SW480 (cell line): ENCODE data around the gene ATP5F1D.

ENCODE experiments used
- DNase-seq: peaks from one replicate; pipeline ENCODE4 v3.0.0-alpha.2; 2016; ENCODE audit warnings: low spot score

ATP5F1D gene

DNA sequence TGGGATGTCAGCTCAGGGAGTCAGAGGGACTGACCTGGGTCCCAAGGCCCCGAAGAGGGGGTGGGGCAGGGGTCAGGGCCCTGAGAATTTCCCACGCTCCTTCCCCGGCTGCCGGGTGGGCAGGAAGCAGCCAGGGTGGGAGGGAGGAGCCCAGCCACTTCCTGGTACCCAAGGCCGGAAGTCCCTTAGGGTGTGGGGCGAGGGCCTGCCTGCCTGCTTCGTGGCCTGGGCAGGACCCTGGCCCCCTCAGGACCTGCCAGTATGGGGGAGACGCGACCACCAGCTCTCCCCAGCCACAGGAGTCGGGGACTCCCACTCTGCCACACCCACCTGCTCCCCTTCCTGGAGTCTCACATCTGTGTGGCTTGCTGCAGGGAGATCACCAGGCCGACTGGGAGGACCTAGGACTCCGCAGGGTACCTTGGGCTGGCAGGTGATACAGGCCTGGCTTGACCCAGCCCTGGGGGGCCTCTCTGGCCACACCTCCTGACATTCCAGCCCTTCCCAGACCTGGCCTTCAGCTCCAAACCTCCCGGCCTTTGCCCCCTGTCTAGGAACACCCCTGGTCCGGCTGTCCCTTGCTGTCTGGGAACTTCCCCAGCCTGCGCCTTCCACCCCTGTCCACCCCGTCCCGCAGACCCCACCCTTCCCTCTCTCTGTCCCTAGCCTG, 17.8 kb downstream of the ATP5F1D start:
- DNase-seq: peak; percentile 81

DNA sequence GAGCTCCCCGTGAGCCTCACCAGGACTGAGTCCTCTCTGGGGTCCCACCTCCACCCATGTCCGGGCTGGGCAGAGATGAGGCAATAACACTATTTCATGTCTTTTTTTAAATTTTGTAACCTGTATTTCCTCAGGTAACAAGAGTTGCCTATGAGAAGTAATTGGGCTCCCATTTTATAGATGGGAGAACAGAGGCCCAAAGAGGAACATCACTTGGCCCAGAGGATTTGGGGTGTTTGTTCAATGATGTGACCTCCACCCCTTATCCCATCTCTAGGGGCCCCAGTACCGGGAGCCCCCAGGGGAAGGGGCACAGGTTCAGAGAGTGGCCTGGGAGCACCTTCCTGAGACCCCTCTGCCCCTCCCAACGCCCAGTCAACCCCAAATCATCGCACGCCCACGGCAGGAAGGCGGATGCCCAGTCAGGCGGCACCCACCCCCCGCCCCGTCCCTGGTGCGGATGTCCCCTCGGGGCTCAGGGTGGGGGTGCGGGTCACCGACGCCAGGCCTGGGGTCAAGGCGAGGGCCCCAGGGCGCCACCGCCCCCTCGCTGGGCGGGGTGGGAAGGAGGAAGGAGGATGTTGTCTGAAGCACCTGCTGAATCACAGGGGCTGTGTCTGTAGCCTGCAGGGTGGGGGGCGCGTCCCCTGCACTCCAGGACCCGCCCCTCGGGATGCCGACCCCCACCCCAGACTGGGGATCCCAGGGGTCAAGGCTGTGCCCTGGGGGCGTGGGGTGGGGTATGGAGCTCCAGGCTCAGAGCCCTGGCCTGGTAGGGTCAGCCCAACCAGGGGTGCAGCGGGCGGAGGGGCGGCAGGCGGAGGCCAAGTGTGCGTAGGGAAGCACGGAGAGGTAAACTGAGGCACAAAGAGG, 18.6 kb downstream of the ATP5F1D start:
- no peak for DNase-seq

DNA sequence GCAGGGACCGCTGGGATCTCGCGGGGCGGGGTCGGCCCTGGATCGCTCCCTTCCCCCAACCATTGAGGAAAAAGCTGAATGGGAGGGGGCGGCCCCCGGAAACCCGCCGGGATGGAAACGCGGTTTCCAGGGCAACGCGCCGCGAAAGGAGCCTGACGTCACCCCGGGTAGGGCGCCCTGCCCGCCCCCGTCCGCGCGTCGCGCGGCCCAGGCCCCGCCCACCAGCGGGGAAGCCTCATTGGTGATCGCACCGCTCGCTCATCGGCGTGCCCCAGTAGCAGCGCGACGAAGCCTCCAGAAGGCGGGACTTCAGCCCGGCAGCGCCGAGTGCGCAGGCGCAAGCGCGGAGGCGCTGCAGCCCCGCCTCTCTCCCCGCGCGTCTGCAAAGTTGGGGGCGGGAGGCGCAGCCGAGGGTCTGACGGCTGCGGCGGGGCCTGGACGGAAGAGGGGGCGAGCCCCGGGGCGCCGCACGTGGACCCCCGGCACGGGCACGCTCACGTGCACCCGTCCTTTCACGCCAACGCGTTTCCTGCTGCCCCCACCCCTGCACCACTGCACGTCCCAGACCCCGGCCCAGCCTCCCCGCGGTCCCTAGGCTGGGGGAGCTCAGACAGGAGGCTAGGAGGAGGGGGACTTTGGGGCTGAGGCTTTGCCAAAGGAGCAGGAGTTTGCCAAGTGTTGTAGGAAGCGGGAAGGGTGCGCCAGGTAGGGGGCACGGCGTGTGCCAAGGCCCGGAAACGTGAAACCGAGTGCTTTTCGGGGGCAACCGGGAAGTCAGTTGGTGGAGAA, 19.4 kb downstream of the ATP5F1D start:
- DNase-seq: peak; percentile 83

DNA sequence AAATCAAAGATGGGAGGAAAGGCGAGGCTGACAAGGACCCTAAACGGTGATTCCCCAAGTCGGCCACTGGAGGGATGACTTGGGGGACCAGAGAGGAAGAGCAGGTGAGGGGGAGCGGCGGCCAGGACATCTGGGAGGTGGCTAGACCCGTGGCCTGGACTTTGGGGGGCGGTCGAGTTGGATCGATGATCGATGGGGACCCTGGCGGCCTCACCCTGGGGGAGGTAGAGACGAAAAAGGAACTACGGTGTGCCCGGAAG, 19.9 kb downstream of the ATP5F1D start:
- DNase-seq: no peak

DNA sequence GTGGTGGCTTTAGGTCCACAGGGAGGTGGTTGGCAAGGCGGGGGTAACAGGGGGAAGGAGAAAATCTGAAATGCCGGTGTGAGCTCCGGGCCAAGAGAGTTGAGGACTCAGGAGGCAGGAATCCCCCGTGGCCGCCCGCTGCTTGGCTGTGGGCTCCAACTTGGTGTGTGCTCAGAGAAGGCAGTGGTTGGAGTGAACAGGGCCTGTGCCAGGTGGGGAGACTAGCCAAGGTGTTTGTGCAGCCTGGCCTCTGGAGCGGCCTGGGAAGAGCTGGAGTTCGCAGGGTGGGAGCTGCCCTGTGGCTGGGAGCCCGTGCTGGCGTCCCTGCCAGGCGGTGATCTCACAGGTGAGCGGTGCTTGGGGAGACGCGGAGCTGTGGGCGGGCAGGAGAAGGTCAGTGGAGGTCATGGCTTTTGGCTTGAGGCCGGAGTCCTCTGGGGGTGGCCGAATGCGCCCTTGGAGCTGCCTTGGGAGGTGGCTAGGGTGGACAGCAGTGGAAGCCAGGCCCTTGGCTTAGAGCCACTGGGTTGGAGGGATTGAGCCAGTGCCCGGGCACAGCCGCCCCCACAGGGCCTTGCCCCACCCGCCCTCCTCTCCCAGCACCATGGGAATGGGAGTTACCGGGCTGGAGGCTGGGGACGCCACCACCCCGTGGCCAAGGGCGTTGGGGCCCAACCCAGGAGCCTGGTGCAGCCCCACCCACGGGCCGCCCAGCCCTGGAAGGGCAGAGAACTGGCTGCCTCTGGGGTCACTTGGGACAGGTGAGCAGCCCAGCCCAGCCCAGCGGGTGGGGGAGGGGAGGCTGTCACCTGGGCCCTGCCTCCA, 20.5 kb downstream of the ATP5F1D start:
- DNase-seq: peak; percentile 77

DNA sequence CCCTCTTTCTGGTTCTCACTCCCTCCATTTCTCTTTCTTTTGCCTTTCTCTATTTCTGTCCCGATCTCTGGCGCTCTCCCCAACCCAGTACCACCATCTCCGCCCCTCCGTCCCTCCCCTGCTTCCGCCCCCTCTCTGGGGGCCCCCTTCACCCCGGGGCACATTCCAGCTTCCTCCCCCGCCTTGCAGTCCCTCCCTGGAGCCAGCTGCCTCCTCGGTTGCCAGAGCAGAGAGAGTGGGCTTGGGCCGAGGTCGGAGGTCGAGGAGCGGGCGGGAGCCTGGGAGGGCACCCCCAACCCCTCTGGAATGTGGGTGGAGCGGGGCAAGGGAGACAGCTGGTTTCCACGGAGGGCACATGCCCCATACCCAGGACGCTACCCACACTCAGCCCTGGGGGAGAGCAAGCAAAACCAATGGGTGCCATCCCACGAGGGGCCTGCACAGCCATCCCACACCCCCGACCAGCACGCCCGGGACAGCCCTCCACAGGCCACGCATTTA, 21.1 kb downstream of the ATP5F1D start:
- DNase-seq: no peak

DNA sequence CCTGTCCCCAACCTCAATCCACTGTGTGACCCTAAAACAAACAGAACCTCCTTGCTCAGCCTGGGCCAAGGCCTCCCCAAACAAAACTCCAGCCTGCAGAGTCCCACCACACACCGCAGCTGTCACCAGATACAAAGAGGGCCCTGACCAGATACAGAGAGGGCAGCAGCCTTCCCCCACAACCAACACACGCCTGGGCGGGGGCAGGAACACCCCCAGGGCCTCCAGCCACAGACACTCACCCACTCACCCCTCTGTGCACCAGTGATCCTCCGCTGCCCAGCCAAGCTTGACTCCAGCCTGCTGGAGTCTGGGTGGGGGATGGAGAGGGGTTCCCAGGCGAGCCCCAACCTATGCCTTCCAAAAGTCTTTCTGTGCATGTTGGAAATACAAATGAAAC, 21.6 kb downstream of the ATP5F1D start:
- DNase-seq: no peak

DNA sequence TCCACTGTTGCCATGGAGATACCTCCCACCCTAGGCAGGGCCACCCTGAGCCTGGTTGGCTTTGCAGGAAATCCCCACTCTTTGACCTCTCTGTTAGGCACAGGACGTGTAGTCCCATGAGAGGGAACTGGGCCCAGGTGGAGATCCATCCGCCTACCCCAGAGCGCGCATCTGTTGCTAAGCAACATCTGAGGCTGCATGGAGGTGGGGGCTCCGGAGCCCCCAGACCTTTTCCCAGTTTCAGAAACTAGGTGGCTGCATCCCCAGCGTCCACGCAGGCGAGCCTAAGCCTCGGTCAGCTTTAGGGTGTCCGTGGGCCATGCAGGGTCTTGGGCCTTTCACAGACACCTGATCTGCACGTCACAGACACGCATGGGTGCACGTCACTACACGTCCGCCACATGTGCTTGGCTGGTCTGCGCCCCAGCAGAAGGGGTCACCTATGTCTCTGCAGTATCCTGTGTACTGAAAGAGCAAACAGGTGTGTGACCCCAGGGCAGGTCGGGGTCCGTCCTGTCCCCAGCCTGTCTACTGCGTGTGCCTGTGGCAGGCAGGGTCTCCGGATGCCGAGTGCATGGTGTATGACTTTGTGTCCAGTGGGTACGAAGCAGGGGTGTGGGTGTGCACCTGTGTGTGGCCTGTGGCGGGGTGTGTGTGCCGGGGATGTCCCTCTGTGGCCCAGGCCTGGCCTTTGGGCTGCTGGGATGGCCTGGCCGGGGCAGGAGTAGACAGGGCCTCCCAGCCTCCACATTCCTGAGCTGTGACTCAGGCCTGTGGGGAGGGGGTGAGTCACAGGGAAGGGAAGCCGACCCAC, 23.5 kb downstream of the ATP5F1D start:
- DNase-seq: peak; percentile 75

DNA sequence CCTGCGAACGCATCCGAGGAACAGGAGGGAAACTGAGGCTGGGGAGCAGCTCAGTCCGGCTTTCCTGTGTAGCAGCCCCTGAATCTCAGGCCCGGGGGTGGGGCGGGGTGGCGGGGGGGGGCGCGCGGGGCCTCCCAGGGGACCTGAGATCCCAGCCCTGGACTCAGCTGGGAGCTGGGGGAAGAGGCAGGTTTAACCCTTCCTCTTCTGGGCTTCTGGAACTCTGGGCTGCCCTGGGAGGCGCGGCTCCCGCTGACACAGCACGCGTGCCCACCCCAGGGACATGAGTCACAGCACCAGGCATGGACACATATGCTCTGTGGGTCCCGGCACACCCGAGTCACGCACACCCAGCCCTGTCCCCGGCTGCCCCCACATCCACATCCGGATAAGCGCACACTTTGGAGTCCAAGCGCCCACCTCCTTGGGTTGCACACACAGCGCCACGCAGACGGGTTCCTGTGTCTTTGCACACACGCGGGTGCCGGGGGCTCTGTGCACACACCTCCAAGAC, 24.1 kb downstream of the ATP5F1D start:
- peak; percentile 75 for DNase-seq

DNA sequence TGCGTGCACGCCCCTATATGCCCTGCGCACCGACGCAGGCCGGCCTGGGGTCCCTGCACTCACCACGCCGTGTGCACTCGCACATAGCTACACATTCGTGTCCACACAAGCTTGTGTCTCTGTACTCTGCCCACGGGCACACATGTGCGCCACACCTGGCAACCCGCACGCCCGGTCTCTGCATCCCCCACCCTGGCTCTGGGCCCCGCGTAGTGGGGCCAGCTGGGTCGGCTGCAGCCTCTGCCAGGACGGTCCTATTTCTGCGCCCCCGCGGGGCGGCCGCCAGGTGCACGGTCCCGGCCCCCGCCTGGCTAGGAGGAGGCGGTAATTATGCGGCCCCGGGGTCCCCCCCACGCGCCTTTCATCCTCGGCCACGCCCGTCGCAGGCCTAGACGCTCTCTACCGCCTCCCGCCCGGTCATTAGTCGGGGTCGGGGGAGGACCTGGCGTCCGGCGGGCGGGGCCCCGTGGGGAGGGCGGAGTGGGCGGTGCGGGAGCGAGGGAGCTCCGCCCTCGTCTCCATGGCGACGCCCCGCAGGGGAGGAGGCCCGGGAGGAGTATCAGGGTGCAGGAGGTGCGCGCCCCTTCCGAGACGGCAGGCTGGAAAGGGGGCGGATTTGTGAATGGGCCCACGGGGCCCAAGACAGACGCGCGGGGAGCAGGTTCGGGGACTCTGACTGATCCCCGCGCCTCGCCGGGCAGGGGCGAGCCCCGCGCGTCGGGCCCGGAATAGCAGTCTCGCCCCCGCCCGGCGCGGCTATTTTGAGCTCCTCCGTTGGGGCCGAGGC, 24.8 kb downstream of the ATP5F1D start:
- DNase-seq: peak; percentile 82

DNA sequence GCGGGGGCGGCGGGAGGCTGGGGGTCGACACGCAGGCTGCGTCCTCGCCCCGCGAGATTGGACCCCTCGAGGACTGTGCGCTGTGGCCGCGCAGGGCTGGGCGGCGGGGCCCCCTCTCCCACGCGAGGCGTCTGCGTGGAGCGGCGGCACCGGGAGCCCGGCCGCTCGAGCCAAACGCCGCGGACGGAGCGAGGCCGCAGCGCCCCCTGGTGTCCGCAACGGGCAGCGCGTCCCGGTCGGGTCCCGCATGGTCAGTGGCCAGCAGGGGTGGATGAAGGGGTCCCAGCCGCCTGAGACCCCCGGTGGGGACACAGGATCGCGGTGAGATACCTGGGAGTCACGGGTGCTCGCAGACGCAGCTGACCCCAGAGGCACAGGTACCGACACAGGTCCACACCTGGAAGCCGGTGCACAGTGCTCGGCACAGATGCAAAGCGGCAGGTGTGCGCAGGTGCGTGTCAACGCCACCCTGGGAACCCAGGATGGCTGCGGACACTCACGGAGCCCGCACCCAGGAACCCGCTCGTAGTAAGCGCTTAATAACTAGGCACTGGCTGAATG, 25.4 kb downstream of the ATP5F1D start:
- DNase-seq: no peak

DNA sequence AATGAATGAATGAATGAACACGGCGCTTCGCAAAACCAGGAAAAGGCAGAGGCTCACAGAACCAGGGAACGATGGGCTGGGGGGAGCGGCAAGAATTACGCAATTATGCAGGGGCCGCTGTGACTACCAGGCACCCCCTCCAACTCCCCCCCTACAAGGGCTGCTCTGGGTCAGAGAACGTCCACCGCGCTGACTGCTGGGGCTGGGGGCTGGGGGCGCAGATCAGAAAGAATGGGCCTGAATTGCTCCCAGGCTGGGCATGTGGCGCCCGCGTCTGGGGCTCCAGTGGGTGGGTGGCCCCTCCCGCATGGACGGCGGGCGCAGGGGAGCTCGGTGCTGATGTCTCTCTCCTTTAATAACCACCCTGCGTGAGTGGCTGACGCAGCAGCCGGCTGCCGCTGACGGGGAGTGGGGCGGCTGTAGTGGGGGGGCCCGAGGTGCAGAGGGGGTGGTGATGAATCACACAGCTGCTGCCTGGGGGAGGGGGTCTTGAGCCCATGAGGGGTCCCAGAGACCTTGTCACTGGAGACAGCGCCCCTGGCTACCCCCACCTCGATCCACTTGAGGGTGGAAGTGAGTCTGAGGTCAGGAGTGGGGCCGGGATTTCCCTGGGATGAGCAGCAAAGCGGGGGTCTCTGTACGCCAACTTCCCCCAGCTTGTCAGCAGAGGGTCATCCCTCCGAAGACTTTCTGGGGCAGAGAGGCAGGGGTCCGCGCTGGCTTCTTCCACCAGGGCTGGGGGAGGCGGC, 26.1 kb downstream of the ATP5F1D start:
- DNase-seq: no peak

DNA sequence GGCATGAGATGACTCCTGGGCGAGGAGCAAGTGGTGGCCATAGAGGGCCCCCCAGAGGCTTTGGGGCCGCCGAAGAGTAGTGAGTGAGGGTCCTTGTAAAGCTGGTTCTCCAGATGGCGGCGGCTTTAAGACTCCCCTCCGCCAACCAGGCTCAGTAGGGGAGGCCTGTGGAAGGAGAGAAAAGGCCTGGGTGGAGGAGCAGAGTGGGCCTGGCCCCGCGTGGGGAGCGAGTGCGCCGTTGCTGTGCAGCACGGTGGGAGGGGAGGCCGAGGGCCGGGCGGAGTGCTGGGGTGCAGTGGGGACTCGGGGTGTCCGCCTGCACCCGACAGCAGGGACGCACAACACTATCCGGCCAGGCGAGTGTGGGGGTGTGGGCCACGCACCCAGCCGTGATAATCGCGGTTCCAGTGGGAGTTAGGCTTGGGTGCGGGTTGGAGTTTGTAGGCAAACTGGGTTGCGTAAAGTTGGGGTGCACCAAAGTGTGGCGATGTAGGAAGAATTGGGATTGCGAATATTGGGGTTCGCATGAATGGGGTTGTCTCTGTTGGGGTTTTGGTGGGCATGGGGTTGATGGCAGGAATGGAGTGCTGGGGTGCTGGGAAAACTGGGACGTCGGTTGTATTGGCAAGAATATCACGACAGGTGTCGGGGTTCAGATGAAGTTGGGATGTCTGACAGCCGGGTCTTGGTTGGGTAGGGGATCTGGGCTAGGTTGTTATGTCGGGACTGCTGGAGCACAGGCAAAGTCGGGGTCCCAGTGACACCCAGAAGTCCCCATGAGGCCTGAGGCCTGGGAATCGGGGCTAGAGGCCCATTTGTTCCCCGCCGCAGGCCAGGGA, 26.9 kb downstream of the ATP5F1D start:
- no peak for DNase-seq

DNA sequence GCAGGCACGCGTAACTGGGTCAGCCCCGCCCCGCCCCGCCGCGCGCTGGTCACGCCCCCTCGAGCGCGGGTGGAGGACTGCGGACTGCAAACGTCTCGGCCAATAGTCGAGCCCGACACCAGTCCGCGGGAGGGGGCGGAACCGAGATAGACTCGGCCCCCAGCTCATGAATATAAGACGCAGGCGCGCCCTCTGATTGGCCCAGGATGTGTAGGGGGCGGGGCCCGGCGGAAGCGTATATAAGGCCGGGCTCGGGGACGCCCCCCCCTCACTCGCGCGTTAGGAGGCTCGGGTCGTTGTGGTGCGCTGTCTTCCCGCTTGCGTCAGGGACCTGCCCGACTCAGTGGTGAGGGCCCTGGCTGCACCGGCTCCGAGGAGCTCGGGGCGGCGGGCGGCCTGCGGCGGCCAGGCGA, 27.5 kb downstream of the ATP5F1D start, which contains the start of gene CIRBP:
CIRBP (plus strand) TSS at position 268 of the 413 bp plus-strand sequence. CDS start 1,602 bp downstream, outside the sequence.
- peak; percentile 94 for DNase-seq

DNA sequence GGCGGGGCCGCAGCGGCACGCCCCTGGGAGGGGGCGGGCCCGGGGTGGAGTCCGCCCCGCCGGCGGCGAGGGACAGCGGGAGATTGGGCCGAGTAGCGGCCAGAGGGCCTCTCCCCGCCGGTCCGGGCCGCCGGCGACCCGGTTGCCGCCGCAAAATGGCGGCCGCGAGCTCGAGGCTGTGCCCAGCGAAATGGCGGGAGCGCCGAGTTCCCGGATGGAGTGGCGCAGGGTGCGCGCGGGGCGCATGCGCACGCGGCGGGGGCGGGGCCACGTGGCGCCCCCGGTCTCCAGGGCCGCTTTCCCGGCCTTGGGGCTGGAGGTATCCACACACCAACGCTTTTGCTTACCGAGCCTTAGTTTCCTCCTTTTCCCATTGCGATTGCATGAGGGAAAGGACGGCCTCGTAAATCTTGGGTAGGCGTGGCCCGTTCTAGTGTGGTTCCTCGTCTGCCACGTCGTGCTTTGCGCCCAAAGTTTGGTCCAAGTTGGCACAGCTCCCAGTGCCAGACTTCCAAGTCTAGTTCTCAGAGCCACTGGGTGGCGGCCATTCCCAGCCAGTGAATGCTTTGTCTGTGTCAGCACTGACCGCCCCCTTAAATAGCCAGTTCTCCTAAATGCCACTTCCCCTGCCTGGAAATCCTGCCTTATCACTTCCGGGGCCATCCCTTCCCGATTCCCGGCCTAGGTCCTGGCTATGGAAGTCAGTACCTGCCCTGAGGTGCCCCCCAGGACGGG, 28.1 kb downstream of the ATP5F1D start:
- peak; percentile 59 for DNase-seq

DNA sequence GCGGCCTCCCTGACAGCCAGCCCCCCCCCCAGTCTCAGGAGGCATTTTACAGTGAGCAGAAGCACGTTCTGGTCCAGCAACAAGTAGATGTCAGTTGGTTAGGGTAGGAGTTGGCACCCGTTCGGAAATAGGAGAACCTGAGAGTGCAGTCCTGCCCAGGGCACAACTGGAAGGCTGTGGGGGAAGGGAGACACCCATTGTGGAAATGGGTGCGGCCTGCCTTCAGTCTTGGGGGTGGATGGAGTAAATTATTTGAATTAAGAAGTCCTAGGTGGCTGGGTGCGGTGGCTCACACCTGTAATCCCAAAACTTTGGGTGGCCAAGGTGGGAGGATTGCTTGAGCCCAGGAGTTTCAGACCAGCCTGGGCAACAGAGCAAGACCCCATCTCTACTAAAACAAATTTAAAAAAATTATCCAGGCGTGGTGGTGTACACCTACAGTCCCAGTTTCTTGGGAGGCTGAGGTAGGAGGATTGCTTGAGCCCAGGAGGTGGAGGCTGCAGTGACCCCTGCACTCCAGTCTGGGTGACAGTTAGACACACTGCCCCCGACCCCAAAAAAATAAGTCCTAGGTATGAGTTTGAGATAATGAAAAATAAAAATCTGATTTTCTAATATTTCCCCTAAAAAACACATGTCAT, 28.8 kb downstream of the ATP5F1D start:
- DNase-seq: no peak
